ENCODE results near the gene ZNF521.

Gene ZNF521

DNA sequence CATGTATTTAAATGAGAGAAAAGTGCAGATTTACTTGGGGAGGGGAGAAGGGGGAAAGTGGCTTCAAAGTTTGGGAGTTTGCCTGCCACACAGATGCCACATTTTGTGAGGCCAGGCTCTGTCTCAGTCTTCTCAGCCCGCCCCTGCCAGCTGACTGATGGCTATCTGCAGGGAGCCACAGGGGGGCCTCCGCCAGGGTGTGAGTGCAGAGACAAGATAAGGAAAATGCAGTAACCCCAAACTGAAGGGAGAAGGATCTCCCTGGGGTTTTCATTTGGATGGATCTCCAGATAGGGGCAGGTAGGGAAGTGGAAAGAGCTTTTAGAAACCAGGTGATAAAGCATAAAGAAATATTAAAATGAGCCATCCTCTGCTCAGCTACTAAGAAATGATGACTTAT lies 128.8 kb downstream of the ZNF521 start:
- DNase-seq: no peak

GRCh38 chr18:25222648-25223047 lies 129.3 kb downstream of the ZNF521 start:
- no peak for DNase-seq

DNA sequence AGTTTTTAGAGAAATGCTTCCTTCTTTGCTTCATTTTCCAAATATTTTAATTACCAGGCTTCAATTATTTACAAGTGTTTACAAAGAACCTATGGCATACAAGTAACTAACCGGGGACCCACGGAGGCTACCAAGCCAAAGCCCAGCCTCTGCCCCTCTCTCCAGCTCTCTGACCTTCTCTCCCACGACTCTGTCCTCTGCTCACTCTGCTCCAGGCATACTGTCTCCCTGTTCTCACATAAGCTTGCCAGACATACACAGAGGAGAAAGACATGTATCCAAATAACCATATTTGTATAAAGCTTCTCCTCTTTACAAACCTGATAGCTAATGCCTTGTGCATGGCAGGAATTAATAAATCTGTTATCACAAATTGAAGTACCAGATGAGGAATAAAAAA lies 141.3 kb downstream of the ZNF521 start:
- DNase-seq: no peak

DNA sequence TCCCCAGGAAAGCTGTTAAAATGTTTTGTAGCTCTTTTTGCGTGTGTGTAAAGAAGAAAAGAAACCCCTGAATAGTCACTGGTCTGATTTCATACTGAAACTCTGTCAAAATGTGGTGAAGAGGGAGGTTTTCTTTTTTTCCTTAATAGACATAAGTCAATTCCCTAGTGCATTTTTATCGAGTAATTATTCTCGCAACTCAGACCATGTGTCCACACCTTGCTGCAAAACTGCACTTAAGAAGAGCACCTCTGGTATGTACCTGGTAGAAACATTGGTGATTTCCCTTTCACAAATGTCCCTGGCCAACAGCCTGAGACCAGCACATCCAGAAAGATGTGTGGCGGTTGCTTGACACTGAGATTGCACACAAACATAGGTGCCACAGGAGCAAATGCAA lies 159.9 kb downstream of the ZNF521 start:
- no peak for DNase-seq

DNA sequence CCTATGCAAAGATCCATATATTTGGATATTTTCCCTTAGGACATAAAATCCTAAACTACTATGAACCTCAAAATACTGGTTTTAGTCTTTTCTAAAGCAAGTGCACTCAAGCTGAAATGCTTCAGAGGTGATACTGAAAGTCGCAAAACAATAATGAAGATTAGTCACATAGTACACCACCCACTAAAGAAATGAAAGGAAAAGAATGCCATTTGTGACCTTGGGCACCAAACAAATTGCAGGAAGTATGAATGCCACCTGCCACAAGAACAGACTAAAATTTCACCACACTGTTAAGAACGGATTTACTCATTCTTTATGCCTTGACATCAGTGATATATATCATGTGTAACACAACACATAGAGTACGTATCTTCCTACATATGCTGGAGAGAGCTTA lies 161.5 kb downstream of the ZNF521 start:
- no peak for DNase-seq

- DNase-seq: no peak
Observed at GRCh38 chr18:25189391-25190185, 162.4 kb downstream of the ZNF521 start.

- DNase-seq: no peak
Observed at GRCh38 chr18:25187521-25188192, 164.3 kb downstream of the ZNF521 start.

GRCh38 chr18:25186871-25187270 lies 165.1 kb downstream of the ZNF521 start:
- DNase-seq: no peak

- no peak for DNase-seq
Observed at GRCh38 chr18:25181993-25182392, 170.0 kb downstream of the ZNF521 start.

DNA sequence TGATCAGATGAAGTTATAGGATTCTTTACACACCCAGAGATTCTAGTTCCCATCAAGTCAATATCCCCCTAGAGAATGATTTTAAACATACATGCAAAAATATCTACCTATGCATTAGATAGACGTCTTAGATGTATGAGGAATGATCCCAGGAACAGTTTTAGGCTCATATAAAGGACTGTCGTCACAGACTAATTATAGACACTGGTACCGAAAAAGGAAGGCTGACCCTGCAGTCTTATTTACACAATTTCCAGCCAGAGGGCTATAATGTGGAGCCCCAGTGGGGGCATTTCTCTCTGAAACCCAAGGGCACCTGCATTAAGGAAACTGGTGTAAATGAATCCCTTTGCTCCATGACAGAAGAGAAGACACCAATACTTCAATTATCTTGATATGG lies 170.4 kb downstream of the ZNF521 start:
- DNase-seq: no peak

DNA sequence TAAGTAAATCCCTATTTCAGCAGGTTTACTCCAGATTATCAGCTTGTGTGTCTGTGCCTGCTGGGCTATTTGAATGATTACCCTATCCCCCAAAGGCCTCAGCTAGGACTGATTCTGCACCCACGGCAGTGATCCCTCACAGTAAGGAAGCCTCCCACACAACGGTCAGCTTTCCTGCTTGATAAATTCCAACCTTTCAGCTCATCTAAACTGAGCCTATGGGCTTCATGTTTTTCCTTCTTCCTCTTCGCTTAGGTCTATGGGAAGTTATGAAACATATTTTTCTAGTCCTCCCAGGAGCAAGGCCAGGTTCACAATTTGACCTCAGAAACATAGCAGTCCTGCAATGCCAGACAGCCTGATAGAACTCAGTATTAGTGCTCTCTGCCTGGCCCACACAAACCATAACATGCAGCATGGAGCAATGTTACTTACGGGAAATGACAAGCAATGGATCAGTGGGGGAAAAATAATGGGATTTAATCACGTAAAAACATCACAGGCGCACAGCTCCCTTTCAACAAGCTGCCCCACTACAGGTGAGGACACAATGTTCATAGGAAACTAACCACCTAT lies 170.9 kb downstream of the ZNF521 start:
- no peak for DNase-seq

GRCh38 chr18:25177631-25178030 lies 174.3 kb downstream of the ZNF521 start:
- DNase-seq: no peak

GRCh38 chr18:25176518-25177042 lies 175.4 kb downstream of the ZNF521 start:
- no peak for DNase-seq

DNA sequence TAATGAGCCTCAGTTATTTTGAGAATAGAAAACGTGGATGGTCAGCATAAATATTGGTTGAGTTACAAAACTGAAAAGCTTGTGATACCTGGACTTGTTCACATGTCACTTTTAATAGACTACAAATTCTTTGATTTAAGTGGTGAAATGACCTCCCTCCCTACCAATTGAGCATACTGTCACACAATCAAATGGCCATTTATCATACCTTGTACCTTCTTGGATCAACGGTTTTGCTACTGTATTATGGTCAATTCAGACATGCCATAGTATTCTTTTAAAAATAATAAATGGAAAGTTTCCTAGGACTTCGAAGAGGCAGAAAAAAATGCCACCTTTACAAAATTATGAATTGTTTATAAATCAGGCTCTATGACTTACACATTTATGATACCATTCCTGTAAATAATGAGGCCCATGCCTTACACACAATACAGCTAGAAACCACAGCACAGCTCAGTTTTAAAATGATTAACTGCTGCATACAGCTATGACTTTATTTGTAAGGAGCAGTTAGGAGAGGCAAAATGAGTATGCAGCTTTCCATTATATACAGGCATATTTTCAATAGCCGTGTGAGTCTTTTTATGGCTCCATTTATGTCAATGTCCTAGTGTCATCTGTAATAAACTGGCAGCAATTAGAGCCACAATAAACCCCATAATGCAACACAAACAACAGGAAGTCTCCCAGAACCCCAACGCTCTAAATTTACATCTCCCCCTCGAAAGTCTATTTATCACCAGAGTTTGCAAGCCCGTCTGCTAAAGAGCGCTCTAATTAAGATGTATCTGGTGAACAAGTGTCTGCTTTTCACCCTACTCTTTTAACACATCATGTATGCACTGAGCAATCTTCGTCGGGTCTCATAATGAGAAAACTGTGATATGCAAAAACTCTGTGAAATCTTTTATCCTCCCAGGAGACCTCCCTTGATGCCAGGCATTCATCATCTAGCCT lies 176.1 kb downstream of the ZNF521 start:
- no peak for DNase-seq

- DNase-seq: no peak
Observed at GRCh38 chr18:25174324-25174723, 177.6 kb downstream of the ZNF521 start.

DNA sequence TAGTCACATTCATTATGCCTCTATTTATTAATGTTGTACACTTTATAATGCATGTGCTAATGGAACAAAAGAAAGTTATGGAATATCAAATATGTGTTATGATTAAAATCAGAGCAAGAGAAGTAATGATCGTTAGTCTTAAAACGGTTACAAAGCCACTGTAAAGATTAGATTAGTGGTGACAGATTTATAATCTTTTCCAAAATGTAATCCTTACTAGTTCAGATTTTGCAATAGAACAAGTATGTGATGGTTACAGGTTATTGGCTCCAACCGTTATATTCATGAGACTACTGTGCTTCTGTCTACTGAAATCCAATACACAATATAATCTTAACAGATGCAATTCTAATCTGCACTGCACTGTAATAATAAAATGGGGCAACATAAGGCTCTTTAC lies 180.6 kb downstream of the ZNF521 start:
- DNase-seq: no peak

DNA sequence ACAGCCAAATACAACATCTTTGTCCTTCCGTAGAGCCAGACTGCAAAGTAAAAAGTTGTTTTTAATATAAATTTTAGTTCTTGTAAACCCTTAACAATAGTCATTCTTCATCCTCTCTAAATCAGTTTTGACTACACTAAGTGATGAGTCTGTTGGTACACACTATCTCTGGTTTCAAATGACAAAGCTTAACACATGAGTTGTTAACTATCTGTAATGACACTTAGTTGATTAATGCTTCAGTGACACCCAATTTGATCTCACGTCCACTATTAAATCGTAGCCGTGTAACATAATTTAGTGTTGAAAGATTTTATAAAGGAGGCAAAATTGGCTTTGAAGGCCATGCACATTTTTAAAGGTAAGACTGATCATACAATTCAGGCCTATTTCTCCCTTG lies 181.6 kb downstream of the ZNF521 start:
- no peak for DNase-seq

DNA sequence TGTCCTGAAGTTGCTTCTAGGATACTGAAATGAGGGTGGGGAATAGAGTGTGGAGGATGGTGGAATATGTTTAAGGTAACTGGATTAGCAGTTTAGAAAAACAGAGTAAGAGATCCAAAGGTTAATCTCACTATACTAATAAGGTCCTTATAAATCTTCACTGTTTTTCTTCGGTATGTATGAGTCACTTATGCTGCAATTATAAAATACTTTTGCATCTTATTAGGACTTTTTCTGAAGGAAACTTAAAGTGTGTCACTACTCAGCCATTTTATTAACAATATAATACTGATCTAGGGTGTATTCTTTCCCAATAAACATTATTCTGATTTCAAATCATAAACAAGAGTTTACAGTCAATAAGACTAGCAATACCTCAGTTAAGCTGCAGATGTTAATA lies 182.3 kb downstream of the ZNF521 start:
- DNase-seq: no peak

- DNase-seq: no peak
Observed at GRCh38 chr18:25167612-25168410, 184.2 kb downstream of the ZNF521 start.

DNA sequence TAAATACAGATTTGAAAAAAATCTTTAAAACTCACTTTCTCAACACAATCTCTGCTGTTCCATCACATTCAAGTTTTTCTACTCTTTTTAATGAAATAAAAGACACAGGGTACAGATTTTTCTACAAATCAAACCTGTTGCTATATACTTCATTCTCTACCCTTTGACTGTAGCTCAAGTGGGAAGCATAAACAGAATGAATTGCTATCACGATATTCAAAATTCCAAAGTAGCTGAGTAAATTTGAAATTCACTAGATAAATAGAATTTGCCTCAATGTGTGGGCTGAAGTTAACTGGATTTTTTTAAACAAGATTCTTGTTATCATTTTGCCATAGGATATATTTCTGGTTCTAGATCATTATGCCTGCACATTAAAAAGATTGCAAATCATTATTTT lies 185.9 kb downstream of the ZNF521 start:
- no peak for DNase-seq

GRCh38 chr18:25164848-25165811 lies 186.8 kb downstream of the ZNF521 start:
- DNase-seq: no peak

Data from activated T-cell treated with anti-CD3 and anti-CD28 coated beads, Interleukin-2, amount 50 U/mL, for 1 hour (primary cell).